ENCODE data around the gene CNGB1.
"Not testable (repeated sequence)": the region's sequence is repeated elsewhere in the genome, so short reads cannot be mapped to it uniquely, and the experiment has no call there.

Gene CNGB1

GRCh38 chr16:57848181-57848580 lies 122.7 kb downstream of the CNGB1 start:
- no peak for DNase-seq

GRCh38 chr16:57846931-57847330 lies 124.0 kb downstream of the CNGB1 start:
- DNase-seq: not testable (repeated sequence)

- peak; percentile 13 for DNase-seq
These were observed 124.7 kb downstream of the CNGB1 start for GRCh38 chr16:57846078-57846697.

GRCh38 chr16:57845115-57845514 lies 125.8 kb downstream of the CNGB1 start:
- no peak for DNase-seq

- DNase-seq: no peak
These were observed 126.4 kb downstream of the CNGB1 start for GRCh38 chr16:57844416-57845030.

GRCh38 chr16:57843400-57843799 lies 127.5 kb downstream of the CNGB1 start:
- DNase-seq: no peak

GRCh38 chr16:57842601-57843000 lies 128.3 kb downstream of the CNGB1 start:
- DNase-seq: no peak

GRCh38 chr16:57840833-57841232 lies 130.1 kb downstream of the CNGB1 start:
- no peak for DNase-seq

- DNase-seq: no peak
These were observed 132.8 kb downstream of the CNGB1 start for GRCh38 chr16:57838161-57838560.

GRCh38 chr16:57837305-57838125 lies 133.4 kb downstream of the CNGB1 start:
- no peak for DNase-seq

- DNase-seq: not testable (repeated sequence)
These were observed 135.5 kb downstream of the CNGB1 start for GRCh38 chr16:57835439-57835838.

GRCh38 chr16:57834936-57835335 lies 136.0 kb downstream of the CNGB1 start:
- no peak for DNase-seq

Data from hematopoietic multipotent progenitor cell treated with erythropoietin and hydrocortisone succinate and interleukin-3 and kit ligand, for 4 days (in vitro differentiated cells).